PC-3 (cell line): Measurements from ENCODE around the gene CCDC34. TPM values are rescaled to one million over a fixed set of nuclear protein-coding genes. Genes with fewer than 3 reads are reported as not detected.

ENCODE experiments used
- ATAC-seq: fragments of 200-7000 bp; cut with Tn5 transposase; 2 replicates; pipeline ENCODE4 v1.9.1; 2020; ENCODE audit warnings: mild to moderate bottlenecking, moderate library complexity
- BruUV-seq: library from RNA; stranded (reverse); fragments of 400-500 nt; replicated peaks from 2 replicates; lab custom pipeline; 2021; lab: Mats Ljungman, UMichigan
- CTCF ChIA-PET: fragments of 300-600 bp; sonication (Branson Sonifier 250); formaldehyde crosslinking; loops from one replicate; lab custom pipeline; 2022; ENCODE audit warnings: antibody characterized with exemption; lab: Charles Lee
- POLR2A ChIA-PET: fragments of 300-600 bp; sonication (Branson Sonifier 250); formaldehyde crosslinking; loops from one replicate; lab custom pipeline; 2022; ENCODE audit warnings: antibody characterized with exemption; ENCODE audit not compliant: unreplicated experiment; lab: Charles Lee
- DNase-seq: peaks from one replicate; pipeline ENCODE4 v3.0.0-alpha.2; 2015
- H2AFZ ChIP-seq: fragments of 300-600 bp; sonication (generic); 2 replicates; pipeline ENCODE4 v1.6.0; 2016; ENCODE audit warnings: antibody characterized with exemption, low read length
- H3F3A ChIP-seq: fragments of 300-600 bp; sonication (generic); one replicate; pipeline ENCODE4 v1.6.0; 2017; ENCODE audit warnings: antibody characterized with exemption, low read length, control low read depth, mild to moderate bottlenecking; ENCODE audit not compliant: unreplicated experiment
- H3K27ac ChIP-seq: fragments of 300-600 bp; sonication (generic); 2 replicates; pipeline ENCODE4 v1.5.1; 2016; ENCODE audit warnings: mild to moderate bottlenecking, low read length
- H3K27me3 ChIP-seq: fragments of 300-600 bp; sonication (generic); 2 replicates; pipeline ENCODE4 v1.6.1; 2016; ENCODE audit warnings: low read length, mixed read lengths
- H3K36me3 ChIP-seq: fragments of 300-600 bp; sonication (generic); 2 replicates; pipeline ENCODE4 v1.6.1; 2016; ENCODE audit warnings: low read depth, mixed run types, low read length, mixed read lengths
- H3K4me1 ChIP-seq: fragments of 300-600 bp; sonication (generic); 2 replicates; pipeline ENCODE4 v1.5.1; 2016; ENCODE audit warnings: low read length; ENCODE audit not compliant: insufficient read depth
- H3K4me2 ChIP-seq: fragments of 300-600 bp; sonication (generic); 2 replicates; pipeline ENCODE4 v1.6.0; 2016; ENCODE audit warnings: low read length
- H3K4me3 ChIP-seq: fragments of 300-600 bp; sonication (generic); 2 replicates; pipeline ENCODE4 v1.5.1; 2016; ENCODE audit warnings: mild to moderate bottlenecking, low read length, mixed read lengths
- H3K79me2 ChIP-seq: fragments of 300-600 bp; sonication (generic); 2 replicates; pipeline ENCODE4 v1.6.1; 2017; ENCODE audit warnings: low read length, mixed read lengths
- H3K9ac ChIP-seq: fragments of 300-600 bp; sonication (generic); 2 replicates; pipeline ENCODE4 v1.6.0; 2016; ENCODE audit warnings: mild to moderate bottlenecking, low read length
- H3K9me2 ChIP-seq: fragments of 300-600 bp; sonication (generic); replicated peaks from 2 replicates; pipeline ENCODE4 v1.6.1; 2016; ENCODE audit warnings: mixed run types, low read length, mixed read lengths
- H3K9me3 ChIP-seq: fragments of 300-600 bp; sonication (generic); 2 replicates; pipeline ENCODE4 v1.6.1; 2016; ENCODE audit warnings: low read length, mixed read lengths
- H4K20me1 ChIP-seq: fragments of 300-600 bp; sonication (generic); 2 replicates; pipeline ENCODE4 v1.6.1; 2016; ENCODE audit warnings: low read length, mixed read lengths
- EZH2 ChIP-seq: fragments of 300-600 bp; sonication (generic); IDR thresholded peaks from one replicate; pipeline ENCODE4 v1.6.1; 2017; ENCODE audit warnings: antibody characterized with exemption, mild to moderate bottlenecking, low read length; ENCODE audit not compliant: unreplicated experiment
- EZH2phosphoT487 ChIP-seq: fragments of 300-600 bp; sonication (generic); IDR thresholded peaks from 2 replicates; pipeline ENCODE4 v1.6.1; 2018; ENCODE audit warnings: mild to moderate bottlenecking, antibody characterized with exemption, low read length, borderline replicate concordance
- intact Hi-C: fragments of 100-400 bp; cut with micrococcal nuclease; formaldehyde crosslinking; loops from 2 replicates; pipeline ENCODE4 v1.9.0; 2023
- total RNA-seq: library from RNA; depleted of rRNA; stranded (reverse); fragments of >200 nt; gene quantifications from 2 replicates; pipeline ENCODE4 v1.2.3, GENCODE V29; 2014
- TF ChIP-seq, protein P1 (sequence below): fragments of 300-600 bp; sonication (generic); conservative IDR thresholded peaks from 2 replicates; pipeline ENCODE4 v1.5.1; 2017; ENCODE audit warnings: antibody characterized with exemption, low read depth, mild to moderate bottlenecking, low read length

The CCDC34 gene
- total RNA-seq, 1 experiment from 2014 or later: 11.0 TPM

DNA sequence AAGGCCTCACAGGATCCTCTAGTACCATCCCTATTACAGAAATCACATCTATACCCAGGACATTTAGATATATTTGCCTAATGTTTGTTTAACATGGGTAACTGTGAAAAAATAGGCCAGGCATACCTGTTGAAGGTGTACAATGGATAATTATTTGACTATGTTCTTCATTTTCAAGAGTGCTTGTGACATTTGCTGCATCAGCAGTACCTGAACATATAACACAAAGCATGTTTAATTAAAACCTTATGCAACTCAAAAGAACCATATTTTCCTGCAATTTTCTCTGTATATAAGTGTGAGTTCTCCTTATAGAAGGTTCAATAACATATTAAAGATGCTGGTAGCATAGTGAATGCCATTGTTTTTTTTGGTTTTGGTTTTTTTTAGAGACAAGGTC is 8.5 kb upstream of the CCDC34 start:
- Histone ChIP-seq H3K4me3 (no peak overlapping the region), H3K27ac (no peak overlapping the region), H4K20me1 (no peaks in the 10 kb centered on the region), H2AFZ (no peak overlapping the region), H3K27me3 (no peaks in the 10 kb centered on the region), H3K9me3 (no peaks in the 10 kb centered on the region), H3K9ac (no peak overlapping the region), H3K4me2 (no peak overlapping the region), H3K4me1 (no peaks in the 10 kb centered on the region), H3K9me2 (no peaks in the 10 kb centered on the region), H3F3A (no peaks in the 10 kb centered on the region), H3K36me3 (no peaks in the 10 kb centered on the region; the same call in 1 of the 2 replicates), H3K79me2 (no peaks in the 10 kb centered on the region)
- no peak for TF ChIP-seq EZH2
- TF ChIP-seq EZH2phosphoT487: no peak
- TF ChIP-seq, protein P1, sequence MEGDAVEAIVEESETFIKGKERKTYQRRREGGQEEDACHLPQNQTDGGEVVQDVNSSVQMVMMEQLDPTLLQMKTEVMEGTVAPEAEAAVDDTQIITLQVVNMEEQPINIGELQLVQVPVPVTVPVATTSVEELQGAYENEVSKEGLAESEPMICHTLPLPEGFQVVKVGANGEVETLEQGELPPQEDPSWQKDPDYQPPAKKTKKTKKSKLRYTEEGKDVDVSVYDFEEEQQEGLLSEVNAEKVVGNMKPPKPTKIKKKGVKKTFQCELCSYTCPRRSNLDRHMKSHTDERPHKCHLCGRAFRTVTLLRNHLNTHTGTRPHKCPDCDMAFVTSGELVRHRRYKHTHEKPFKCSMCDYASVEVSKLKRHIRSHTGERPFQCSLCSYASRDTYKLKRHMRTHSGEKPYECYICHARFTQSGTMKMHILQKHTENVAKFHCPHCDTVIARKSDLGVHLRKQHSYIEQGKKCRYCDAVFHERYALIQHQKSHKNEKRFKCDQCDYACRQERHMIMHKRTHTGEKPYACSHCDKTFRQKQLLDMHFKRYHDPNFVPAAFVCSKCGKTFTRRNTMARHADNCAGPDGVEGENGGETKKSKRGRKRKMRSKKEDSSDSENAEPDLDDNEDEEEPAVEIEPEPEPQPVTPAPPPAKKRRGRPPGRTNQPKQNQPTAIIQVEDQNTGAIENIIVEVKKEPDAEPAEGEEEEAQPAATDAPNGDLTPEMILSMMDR: no peak
- POLR2A ChIA-PET: interaction anchor here (0.6 kb wide), 1 partner anchor 293 kb away, joined by 3 read pairs; no protein-coding TSS in a partner anchor
- intact Hi-C loops: no loop called here
- CTCF ChIA-PET: no interaction called here
- no peak for DNase-seq
- BruUV-seq: no TSS peak
- no peak for ATAC-seq

DNA sequence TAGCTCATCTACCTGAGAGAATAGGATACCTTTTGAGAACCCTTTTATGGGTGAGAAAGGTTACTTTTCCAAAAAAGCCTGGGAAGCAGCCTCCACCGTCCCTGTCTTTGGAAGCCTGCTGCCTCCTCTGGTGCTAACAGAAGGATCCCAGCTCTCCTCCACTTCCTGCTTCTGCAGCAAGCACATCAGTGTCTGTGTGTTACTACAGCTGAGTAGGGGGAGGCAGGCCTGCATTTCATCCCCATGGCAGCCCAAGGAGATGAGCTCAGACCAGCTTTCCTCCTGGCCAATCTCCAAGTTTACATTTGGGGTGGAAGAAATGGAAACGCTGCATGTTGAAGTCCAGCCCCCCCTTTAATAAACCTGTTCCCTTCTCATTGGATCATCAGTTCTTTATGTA is 7.4 kb upstream of the CCDC34 start:
- no TSS peak for BruUV-seq
- TF ChIP-seq, protein P1: no peak
- TF ChIP-seq EZH2 (no peak), EZH2phosphoT487 (no peak)

DNA sequence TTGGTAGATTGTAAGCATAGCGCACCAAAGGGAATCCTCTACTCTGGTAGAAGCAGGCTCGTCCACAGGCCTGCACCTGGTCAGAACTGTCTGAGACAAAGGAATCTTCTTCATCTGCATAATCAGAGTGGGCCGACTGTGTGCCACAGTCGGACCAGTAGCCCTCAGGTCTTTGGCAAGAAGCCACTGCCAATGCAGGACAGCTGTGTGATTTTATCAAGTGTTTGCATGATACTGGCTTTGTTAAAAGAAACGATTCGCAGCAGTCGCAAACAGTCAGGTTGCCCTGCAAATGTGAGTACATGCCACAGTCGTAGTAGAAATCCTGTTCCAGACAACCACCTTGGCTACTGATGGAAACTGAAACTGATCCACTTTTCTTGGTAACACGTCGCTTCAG is 4.9 kb upstream of the CCDC34 start:
- Histone ChIP-seq H3K27me3 (no peaks in the 10 kb centered on the region), H3K27ac (no peak overlapping the region), H2AFZ (no peak overlapping the region), H3K4me2 (no peak overlapping the region), H4K20me1 (no peaks in the 10 kb centered on the region), H3K36me3 (no peaks in the 10 kb centered on the region), H3K79me2 (peaks cover under 1% of the 10 kb centered on the region; the same call in 1 of the 2 replicates), H3K9me3 (no peaks in the 10 kb centered on the region), H3K4me1 (peaks cover 8% of the 10 kb centered on the region), H3F3A (no peaks in the 10 kb centered on the region), H3K9ac (no peak overlapping the region), H3K4me3 (no peak overlapping the region), H3K9me2 (no peaks in the 10 kb centered on the region)
- ChIA-PET POLR2A (no interaction called here), CTCF (no interaction called here)
- DNase-seq (no peak), ATAC-seq (no peak)
- TF ChIP-seq, protein P1: no peak
- no peak for TF ChIP-seq EZH2
- no TSS peak for BruUV-seq
- intact Hi-C loops: no loop called here

More for the DNA sequence above, 7.4 kb upstream of the CCDC34 start:
- no peak for ATAC-seq
- Histone ChIP-seq H3K27ac (no peak overlapping the region), H3K4me2 (no peak overlapping the region), H3K27me3 (no peaks in the 10 kb centered on the region), H3K9ac (no peak overlapping the region), H3K36me3 (no peaks in the 10 kb centered on the region; the same call in 1 of the 2 replicates), H3K9me3 (no peaks in the 10 kb centered on the region), H4K20me1 (no peaks in the 10 kb centered on the region), H3F3A (no peaks in the 10 kb centered on the region), H3K9me2 (no peaks in the 10 kb centered on the region), H3K4me1 (no peaks in the 10 kb centered on the region), H3K4me3 (no peak overlapping the region), H2AFZ (no peak overlapping the region), H3K79me2 (no peaks in the 10 kb centered on the region)
- POLR2A ChIA-PET: no interaction called here
- intact Hi-C loops: no loop called here
- no peak for DNase-seq
- CTCF ChIA-PET: no interaction called here
